Trophoblast cell (in vitro differentiated cells and primary cell): ENCODE data around the gene DLG2.
A peak's percentile ranks its signal among the peaks of the same experiment; 100 is the strongest.

ENCODE experiments used
- DNase-seq, 2 donors: peaks; one replicate each; pipeline ENCODE4 v3.0.0-alpha.2; 2016
- H2AFZ ChIP-seq: 2 replicates; pipeline ENCODE4 v1.6.1; 2013; ENCODE audit warnings: low read length, moderate library complexity, mild to moderate bottlenecking; ENCODE audit not compliant: insufficient read depth, poor library complexity
- H2AK5ac ChIP-seq: 2 replicates; pipeline ENCODE4 v1.6.1; 2013; ENCODE audit warnings: mild to moderate bottlenecking, low read length
- H2BK120ac ChIP-seq: 2 replicates; pipeline ENCODE4 v1.6.1; 2013; ENCODE audit warnings: low read length, mild to moderate bottlenecking, moderate library complexity; ENCODE audit not compliant: insufficient read depth, poor library complexity
- H2BK12ac ChIP-seq: 2 replicates; pipeline ENCODE4 v1.6.1; 2013; ENCODE audit warnings: mild to moderate bottlenecking, low read length, moderate library complexity
- H2BK5ac ChIP-seq: 2 replicates; pipeline ENCODE4 v1.6.1; 2013; ENCODE audit warnings: low read length, low read depth, moderate library complexity, mild to moderate bottlenecking; ENCODE audit not compliant: poor library complexity
- H3K14ac ChIP-seq: 2 replicates; pipeline ENCODE4 v1.6.1; 2013; ENCODE audit warnings: mild to moderate bottlenecking, low read length
- H3K18ac ChIP-seq: 2 replicates; pipeline ENCODE4 v1.6.1; 2013; ENCODE audit warnings: mild to moderate bottlenecking, low read length
- H3K23ac ChIP-seq: 2 replicates; pipeline ENCODE4 v1.6.1; 2013; ENCODE audit warnings: low read length
- H3K27ac ChIP-seq: 2 replicates; pipeline ENCODE4 v1.5.1; 2013; ENCODE audit warnings: low read depth, mild to moderate bottlenecking, inconsistent platforms, low read length, moderate library complexity
- H3K27me3 ChIP-seq: 2 replicates; pipeline ENCODE4 v1.6.1; 2013; ENCODE audit warnings: inconsistent platforms, mild to moderate bottlenecking, low read length, moderate library complexity; ENCODE audit not compliant: insufficient read depth
- H3K36me3 ChIP-seq, 2 experiments: 1 replicate in 1 of 2; 2 replicates in 1 of 2; pipeline ENCODE4 v1.6.1; 2013; ENCODE audit warnings: low read length in 2 of 2, mild to moderate bottlenecking in 2 of 2, moderate library complexity in 1 of 2; ENCODE audit not compliant: insufficient read depth in 2 of 2, control insufficient read depth in 1 of 2
- H3K4ac ChIP-seq: 2 replicates; pipeline ENCODE4 v1.6.1; 2013; ENCODE audit warnings: low read depth, mild to moderate bottlenecking, low read length, moderate library complexity
- H3K4me1 ChIP-seq, 2 experiments: 1 replicate in 1 of 2; 2 replicates in 1 of 2; pipeline ENCODE4 v1.6.1; 2013; ENCODE audit warnings: low read length in 2 of 2, mild to moderate bottlenecking in 2 of 2, moderate library complexity in 1 of 2; ENCODE audit not compliant: insufficient read depth in 2 of 2, control insufficient read depth in 1 of 2
- H3K4me2 ChIP-seq: 2 replicates; pipeline ENCODE4 v1.6.1; 2013; ENCODE audit warnings: inconsistent platforms, mild to moderate bottlenecking, low read length, moderate library complexity
- H3K4me3 ChIP-seq: 2 replicates; pipeline ENCODE4 v1.5.1; 2013; ENCODE audit warnings: mild to moderate bottlenecking, low read depth, low read length, inconsistent platforms
- H3K79me1 ChIP-seq: one replicate; pipeline ENCODE4 v1.6.1; 2013; ENCODE audit warnings: low read length
- H3K79me2 ChIP-seq: 2 replicates; pipeline ENCODE4 v1.6.1; 2013; ENCODE audit warnings: low read length, mild to moderate bottlenecking; ENCODE audit not compliant: control insufficient read depth, insufficient read depth, poor library complexity
- H3K9ac ChIP-seq: 2 replicates; pipeline ENCODE4 v1.6.1; 2013; ENCODE audit warnings: mild to moderate bottlenecking, low read length
- H3K9me3 ChIP-seq: 2 replicates; pipeline ENCODE4 v1.6.1; 2013; ENCODE audit warnings: low read depth, mild to moderate bottlenecking, control low read depth, inconsistent platforms, low read length; ENCODE audit not compliant: insufficient read depth
- H4K12ac ChIP-seq: 2 replicates; pipeline ENCODE4 v1.6.1; 2013; ENCODE audit warnings: low read depth, mild to moderate bottlenecking, low read length, moderate library complexity
- H4K8ac ChIP-seq: 2 replicates; pipeline ENCODE4 v1.6.1; 2013; ENCODE audit warnings: low read depth, mild to moderate bottlenecking, low read length, moderate library complexity
- H4K91ac ChIP-seq: one replicate; pipeline ENCODE4 v1.6.1; 2013; ENCODE audit warnings: low read depth, mild to moderate bottlenecking, low read length, moderate library complexity
- WGBS: extraction: QIAGEN DNeasy Blood & Tissue Kit; methylation state at CpG from one replicate; pipeline ENCODE4 v1.1.7; 2013; ENCODE audit warnings: missing lambda C conversion rate; ENCODE audit not compliant: insufficient read length, insufficient coverage; ENCODE audit errors: extremely low coverage; 5-methylcytosine and 5-hydroxymethylcytosine counted together

DLG2 gene

DNA sequence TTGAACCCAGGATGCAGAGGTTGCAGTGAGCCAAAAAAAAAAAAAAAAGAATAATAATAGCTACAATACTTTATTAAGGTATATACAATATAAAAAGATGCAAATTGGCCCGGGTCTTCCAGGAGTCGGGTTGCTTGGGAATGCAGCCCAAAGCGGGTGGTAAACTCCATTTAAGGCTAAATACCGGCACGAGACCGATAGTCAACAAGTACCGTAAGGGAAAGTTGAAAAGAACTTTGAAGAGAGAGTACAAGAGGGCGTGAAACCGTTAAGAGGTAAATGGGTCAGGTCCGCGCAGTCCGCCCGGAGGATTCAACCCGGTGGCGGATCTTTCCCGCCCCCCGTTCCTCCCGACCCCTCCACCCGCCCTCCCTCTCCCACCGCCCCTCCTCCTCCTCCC, 143.3 kb downstream of the DLG2 start:
- Histone ChIP-seq H3K4me2 (no peak overlapping the region), H3K27me3 (no peaks in the 10 kb centered on the region), H4K91ac (no peak overlapping the region), H3K14ac (no peak overlapping the region), H2BK12ac (no peak overlapping the region), H2BK5ac (no peak overlapping the region), H3K18ac (no peak overlapping the region), H3K4ac (no peak overlapping the region), H3K36me3 (no peaks in the 10 kb centered on the region), H3K9me3 (peaks cover 6% of the 10 kb centered on the region), H3K27ac (no peak overlapping the region), H3K79me2 (no peaks in the 10 kb centered on the region), H3K4me3 (no peak overlapping the region), H3K4me1 (no peaks in the 10 kb centered on the region), H4K8ac (no peak overlapping the region), H2AK5ac (no peak overlapping the region), H2BK120ac (no peak overlapping the region), H3K9ac (no peak overlapping the region), H2AFZ (no peak overlapping the region), H3K23ac (no peak overlapping the region), H4K12ac (no peak overlapping the region), H3K79me1 (no peaks in the 10 kb centered on the region)
- WGBS = no CpG with 5 or more reads among the region's 20 CpGs
- no peak for DNase-seq

GRCh38 chr11:85481862-85482261, 145.3 kb downstream of the DLG2 start:
- no peak overlapping the region for H4K8ac ChIP-seq
- H3K4me2 ChIP-seq = no peak overlapping the region
- H3K79me1 ChIP-seq = no peaks in the 10 kb centered on the region
- no peak overlapping the region for H4K91ac ChIP-seq
- H3K79me2 ChIP-seq = no peaks in the 10 kb centered on the region
- WGBS = no CpG with 5 or more reads among the region's 1 CpG
- no peak overlapping the region for H2BK5ac ChIP-seq
- no peak overlapping the region for H2BK12ac ChIP-seq
- H2AK5ac ChIP-seq = no peak overlapping the region
- H3K4me1 ChIP-seq = no peaks in the 10 kb centered on the region
- no peak for DNase-seq
- H3K23ac ChIP-seq = no peak overlapping the region
- no peak overlapping the region for H3K4ac ChIP-seq
- H3K27ac ChIP-seq = no peak overlapping the region
- H3K36me3 ChIP-seq = no peaks in the 10 kb centered on the region
- H3K9me3 ChIP-seq = peaks cover 6% of the 10 kb centered on the region
- H3K9ac ChIP-seq = no peak overlapping the region
- H4K12ac ChIP-seq = no peak overlapping the region
- H2AFZ ChIP-seq = no peak overlapping the region
- no peaks in the 10 kb centered on the region for H3K27me3 ChIP-seq
- H2BK120ac ChIP-seq = no peak overlapping the region
- H3K4me3 ChIP-seq = peak overlapping the region; percentile 37
- no peak overlapping the region for H3K14ac ChIP-seq
- no peak overlapping the region for H3K18ac ChIP-seq

- Histone ChIP-seq H3K9ac (no peak overlapping the region), H3K4me3 (no peak overlapping the region), H4K12ac (no peak overlapping the region), H3K4me2 (no peak overlapping the region), H3K27ac (no peak overlapping the region), H2BK120ac (no peak overlapping the region), H2BK5ac (no peak overlapping the region), H3K4ac (no peak overlapping the region), H4K91ac (no peak overlapping the region), H3K18ac (no peak overlapping the region), H3K79me1 (no peaks in the 10 kb centered on the region), H2AFZ (no peak overlapping the region), H2BK12ac (no peak overlapping the region), H3K9me3 (peaks cover 3% of the 10 kb centered on the region), H4K8ac (no peak overlapping the region), H3K4me1 (no peaks in the 10 kb centered on the region), H3K36me3 (no peaks in the 10 kb centered on the region), H3K23ac (no peak overlapping the region), H3K79me2 (no peaks in the 10 kb centered on the region), H2AK5ac (no peak overlapping the region), H3K27me3 (no peaks in the 10 kb centered on the region), H3K14ac (no peak overlapping the region)
- WGBS = no CpG with 5 or more reads among the region's 7 CpGs
- DNase-seq = no peak
Measured at GRCh38 chr11:85475660-85476517, 151.3 kb downstream of the DLG2 start.

DNA sequence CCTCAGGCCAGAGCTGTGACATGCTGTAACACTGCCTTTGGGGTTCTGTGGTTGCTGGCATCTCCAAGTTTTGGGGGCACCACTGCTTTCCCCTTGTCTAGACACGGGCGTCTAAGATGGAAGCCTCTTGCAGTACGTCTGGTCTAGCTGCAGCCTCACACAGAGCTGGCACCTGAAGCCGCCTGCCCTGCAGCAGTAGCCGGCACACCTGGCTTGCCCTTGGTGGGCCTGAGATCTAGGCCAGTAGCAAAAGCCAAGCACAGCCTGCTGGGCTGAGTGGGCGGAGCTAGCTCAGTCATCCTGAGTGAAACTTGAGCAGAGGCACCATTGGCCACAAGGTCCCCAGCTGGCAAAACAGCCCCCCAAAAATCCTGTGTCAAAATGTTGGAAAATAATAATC, 154.2 kb downstream of the DLG2 start:
- Histone ChIP-seq H4K12ac (no peak overlapping the region), H3K4me1 (no peaks in the 10 kb centered on the region), H3K36me3 (no peaks in the 10 kb centered on the region), H3K9ac (no peak overlapping the region), H3K27ac (no peak overlapping the region), H4K8ac (no peak overlapping the region), H4K91ac (no peak overlapping the region), H3K79me1 (no peaks in the 10 kb centered on the region), H3K4me2 (no peak overlapping the region), H3K4ac (no peak overlapping the region), H3K14ac (no peak overlapping the region), H2BK120ac (no peak overlapping the region), H3K18ac (no peak overlapping the region), H2BK5ac (no peak overlapping the region), H2AK5ac (no peak overlapping the region), H3K79me2 (no peaks in the 10 kb centered on the region), H2AFZ (no peak overlapping the region), H3K23ac (no peak overlapping the region), H3K4me3 (no peak overlapping the region), H2BK12ac (no peak overlapping the region), H3K27me3 (no peaks in the 10 kb centered on the region), H3K9me3 (peaks cover 3% of the 10 kb centered on the region)
- WGBS = no CpG with 5 or more reads among the region's 6 CpGs
- no peak for DNase-seq
